Liver (tissue), 9 donors: ENCODE data around the gene LEMD1. TPM values are rescaled to one million over a fixed set of nuclear protein-coding genes. Genes with fewer than 3 reads are reported as not detected.

Source experiments
- DNase-seq: peaks from one replicate; pipeline ENCODE4 v3.0.0-alpha.2; 2017; ENCODE audit warnings: low spot score
- H3K27ac ChIP-seq, 2 donors: one replicate each; pipeline ENCODE4 v1.7.0; 2013; ENCODE audit warnings: inconsistent platforms in 2 of 2, low read length in 2 of 2, control low read depth in 1 of 2, low read depth in 1 of 2, mild to moderate bottlenecking in 1 of 2
- H3K27me3 ChIP-seq, 4 donors: one replicate each; pipeline versions ENCODE4 v1.6.1 to v1.7.0; 2013; ENCODE audit warnings: low read length in 3 of 4, inconsistent platforms in 1 of 4, mild to moderate bottlenecking in 1 of 4, moderate library complexity in 1 of 4; ENCODE audit not compliant: control insufficient read depth in 4 of 4, insufficient read depth in 4 of 4
- H3K36me3 ChIP-seq, 4 donors: one replicate each; pipeline versions ENCODE4 v1.6.1 to v1.7.0; 2013; ENCODE audit warnings: low read length in 3 of 4, mild to moderate bottlenecking in 3 of 4, low read depth in 1 of 4, moderate library complexity in 1 of 4; ENCODE audit not compliant: control insufficient read depth in 4 of 4, insufficient read depth in 3 of 4
- H3K4me1 ChIP-seq, 4 donors: one replicate each; pipeline versions ENCODE4 v1.6.1 to v1.7.0; 2013; ENCODE audit warnings: low read length in 3 of 4, mild to moderate bottlenecking in 3 of 4, moderate library complexity in 1 of 4; ENCODE audit not compliant: control insufficient read depth in 4 of 4, insufficient read depth in 4 of 4
- H3K4me3 ChIP-seq, 3 donors: one replicate each; pipeline versions ENCODE4 v1.6.1 to v1.7.0; 2013; ENCODE audit warnings: low read length in 3 of 3, control low read depth in 1 of 3, low read depth in 1 of 3, mild to moderate bottlenecking in 1 of 3
- H3K9ac ChIP-seq, 2 donors: one replicate each; pipeline ENCODE4 v1.7.0; 2013; ENCODE audit warnings: low read length in 2 of 2, mild to moderate bottlenecking in 2 of 2, moderate library complexity in 2 of 2, control low read depth in 1 of 2, low read depth in 1 of 2
- H3K9me3 ChIP-seq, 4 donors: one replicate each; pipeline versions ENCODE4 v1.6.1 to v1.7.0; 2013; ENCODE audit warnings: low read length in 3 of 4; ENCODE audit not compliant: control insufficient read depth in 4 of 4
- ATF3 ChIP-seq: IDR thresholded peaks from 2 replicates; pipeline ENCODE4 v1.6.1; 2016; ENCODE audit warnings: antibody characterized with exemption
- CTCF ChIP-seq: fragments of 150-350 bp; IDR thresholded peaks from 2 replicates; pipeline ENCODE4 v1.5.1; 2017; ENCODE audit warnings: improper control_type of control experiment, low read depth, low read length; ENCODE audit not compliant: missing input control
- EGR1 ChIP-seq, 2 donors: IDR thresholded peaks; 2 replicates each; pipeline ENCODE4 v1.6.1; 2016 to 2018; ENCODE audit warnings: antibody characterized with exemption in 2 of 2, low read depth in 2 of 2
- FOXA1 ChIP-seq: IDR thresholded peaks from 2 replicates; pipeline ENCODE4 v1.6.1; 2016; ENCODE audit warnings: antibody characterized with exemption
- FOXA2 ChIP-seq: IDR thresholded peaks from 2 replicates; pipeline ENCODE4 v1.6.1; 2016; ENCODE audit warnings: antibody characterized with exemption
- GABPA ChIP-seq, 2 donors: IDR thresholded peaks in 1 of 2; conservative IDR thresholded peaks in 1 of 2; 2 replicates each; pipeline ENCODE4 v1.6.1; 2016; ENCODE audit warnings: antibody characterized with exemption in 2 of 2, mild to moderate bottlenecking in 1 of 2, moderate library complexity in 1 of 2
- HNF4A ChIP-seq, 2 donors: conservative IDR thresholded peaks; 2 replicates each; pipeline ENCODE4 v1.6.1; 2016; ENCODE audit warnings: antibody characterized with exemption in 2 of 2, mild to moderate bottlenecking in 2 of 2
- HNF4G ChIP-seq: IDR thresholded peaks from 2 replicates; pipeline ENCODE4 v1.6.1; 2016; ENCODE audit warnings: antibody characterized with exemption
- JUND ChIP-seq, 2 donors: IDR thresholded peaks; 2 replicates each; pipeline ENCODE4 v1.6.1; 2016; ENCODE audit warnings: antibody characterized with exemption in 2 of 2
- MAX ChIP-seq: IDR thresholded peaks from 2 replicates; pipeline ENCODE4 v1.6.1; 2016; ENCODE audit warnings: antibody characterized with exemption
- NR2F2 ChIP-seq: IDR thresholded peaks from 2 replicates; pipeline ENCODE4 v1.6.1; 2016; ENCODE audit warnings: antibody characterized with exemption
- RAD21 ChIP-seq, 2 donors: IDR thresholded peaks; 2 replicates each; pipeline ENCODE4 v1.6.1; 2016; ENCODE audit warnings: antibody characterized with exemption in 2 of 2, mild to moderate bottlenecking in 2 of 2
- REST ChIP-seq: IDR thresholded peaks from 2 replicates; pipeline ENCODE4 v1.6.1; 2016; ENCODE audit warnings: antibody characterized with exemption, mild to moderate bottlenecking
- RXRA ChIP-seq, 2 donors: IDR thresholded peaks; 2 replicates each; pipeline ENCODE4 v1.6.1; 2017 to 2018; ENCODE audit warnings: antibody characterized with exemption in 2 of 2, mild to moderate bottlenecking in 1 of 2
- SP1 ChIP-seq: IDR thresholded peaks from 2 replicates; pipeline ENCODE4 v1.6.1; 2018; ENCODE audit warnings: antibody characterized with exemption, mild to moderate bottlenecking
- TAF1 ChIP-seq: conservative IDR thresholded peaks from 2 replicates; pipeline ENCODE4 v1.6.1; 2016; ENCODE audit warnings: antibody characterized with exemption, mild to moderate bottlenecking
- ZBTB33 ChIP-seq: IDR thresholded peaks from 2 replicates; pipeline ENCODE4 v1.6.1; 2016; ENCODE audit warnings: antibody characterized with exemption
- WGBS: extraction: QIAGEN DNeasy Blood & Tissue Kit; methylation state at CpG from one replicate; pipeline ENCODE4 v1.1.7; 2013; 5-methylcytosine and 5-hydroxymethylcytosine counted together
- polyA plus RNA-seq, 2 donors: library from polyadenylated mRNA; stranded (reverse) in 1 of 2; unstranded in 1 of 2; fragments of 200-250 nt in 1 of 2; fragments of >200 nt in 1 of 2; fragmentation: Nextera tagmentation in 1 of 2; extraction: Ambion mirVana in 1 of 2; gene quantifications; one replicate each; pipeline versions ENCODE4 v1.2.1 to v1.2.3, GENCODE V29; 2013 to 2015
- total RNA-seq, 2 donors: library from RNA; depleted of rRNA; stranded (reverse); fragments of >200 nt; gene quantifications; one replicate each; pipeline ENCODE4 v1.2.3, GENCODE V29; 2014
- donor health status: healthy.
- donor health status: healthy.
- donor health status: healthy.
- donor health status: healthy.
- donor health status: healthy.

Gene LEMD1
- total and polyA plus RNA-seq, 4 donors = not detected

GRCh38 chr1:205447457-205448341 lies 25.8 kb upstream of the LEMD1 start:
- Histone ChIP-seq H3K27me3 (no peaks in the 10 kb centered on the region), H3K4me3 (no peak overlapping the region), H3K4me1 (no peaks in the 10 kb centered on the region), H3K27ac (no peak overlapping the region), H3K9me3 (no peaks in the 10 kb centered on the region), H3K9ac (no peak overlapping the region), H3K36me3 (no peaks in the 10 kb centered on the region)
- TF ChIP-seq HNF4G = no peak
- TF ChIP-seq TAF1 = no peak
- TF ChIP-seq MAX = no peak
- TF ChIP-seq ZBTB33 = no peak
- no peak for TF ChIP-seq HNF4A (conservative IDR thresholded peaks at IDR 0.05)
- no peak for TF ChIP-seq ATF3
- no peak for TF ChIP-seq FOXA1
- no peak for TF ChIP-seq EGR1 (IDR thresholded peaks at IDR 0.05; ENCODE audit: low read depth in 2 of 2)
- no peak for TF ChIP-seq RAD21 (IDR thresholded peaks at IDR 0.05)
- TF ChIP-seq SP1 = no peak
- no peak for TF ChIP-seq CTCF
- no peak for TF ChIP-seq RXRA (IDR thresholded peaks at IDR 0.05)
- no peak for TF ChIP-seq GABPA (IDR thresholded peaks at IDR 0.05 in 1 of 2, conservative IDR thresholded peaks at IDR 0.05 in 1 of 2)
- no peak for DNase-seq
- 51% methylated on average over 19 of the region's 19 CpGs for WGBS

GRCh38 chr1:205446828-205447227 lies 25.0 kb upstream of the LEMD1 start:
- peaks cover 0 to 2% (median 0%) of the 10 kb centered on the region in 4 donors for H3K4me1 ChIP-seq
- no peak overlapping the region for H3K4me3 ChIP-seq
- 59% methylated on average over 9 of the region's 9 CpGs for WGBS
- H3K27me3 ChIP-seq = no peaks in the 10 kb centered on the region
- no peak for TF ChIP-seq EGR1 (IDR thresholded peaks at IDR 0.05; ENCODE audit: low read depth in 2 of 2)
- TF ChIP-seq CTCF = no peak
- TF ChIP-seq JUND (IDR thresholded peaks at IDR 0.05) = no peak
- no peak for TF ChIP-seq FOXA2
- no peak for TF ChIP-seq RXRA (IDR thresholded peaks at IDR 0.05)
- TF ChIP-seq NR2F2 = no peak
- TF ChIP-seq REST = no peak
- TF ChIP-seq MAX = no peak
- TF ChIP-seq GABPA (IDR thresholded peaks at IDR 0.05 in 1 of 2, conservative IDR thresholded peaks at IDR 0.05 in 1 of 2) = no peak
- TF ChIP-seq RAD21 (IDR thresholded peaks at IDR 0.05) = no peak
- no peak for TF ChIP-seq SP1
- TF ChIP-seq ATF3 = no peak
- no peak for TF ChIP-seq HNF4A (conservative IDR thresholded peaks at IDR 0.05)
- DNase-seq = no peak
- no peaks in the 10 kb centered on the region for H3K36me3 ChIP-seq
- H3K9ac ChIP-seq = no peak overlapping the region
- H3K9me3 ChIP-seq = no peaks in the 10 kb centered on the region
- H3K27ac ChIP-seq = no peak overlapping the region
